DOHH2 (cell line): ENCODE data around the gene ANKRD6.

Experiments
- EZH2phosphoT487 ChIP-seq: fragments of 200-600 bp; sonication (generic); IDR thresholded peaks from 2 replicates; pipeline ENCODE4 v1.6.1; 2017; ENCODE audit warnings: borderline replicate concordance, mild to moderate bottlenecking, antibody characterized with exemption, low read length, moderate library complexity, mixed read lengths
- TF ChIP-seq, protein P1 (sequence below): fragments of 200-600 bp; sonication (generic); IDR thresholded peaks from one replicate; pipeline ENCODE4 v1.5.1; 2014; ENCODE audit warnings: antibody characterized with exemption, mild to moderate bottlenecking, low read depth, low read length; ENCODE audit not compliant: poor library complexity, severe bottlenecking

DNA sequence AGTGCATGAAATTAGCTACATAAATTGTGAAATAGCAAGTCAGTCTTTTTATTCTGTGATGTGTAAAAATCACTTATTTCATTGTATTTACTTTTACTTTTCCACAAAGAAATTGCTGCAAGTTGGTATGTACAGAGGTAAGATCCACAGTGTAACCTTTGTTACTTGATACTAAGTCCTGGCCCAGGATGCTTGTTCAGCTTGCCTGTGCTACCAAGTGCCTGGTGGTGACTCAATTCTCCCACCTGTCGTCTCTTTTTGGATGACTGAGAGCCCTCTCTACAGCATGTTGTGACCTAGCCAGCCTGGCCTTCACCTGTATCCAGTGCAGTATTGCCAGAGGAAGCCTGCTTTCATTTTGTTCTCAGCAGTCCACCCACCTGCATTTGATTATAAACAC lies 54.9 kb downstream of the ANKRD6 start:
- TF ChIP-seq, protein P1, sequence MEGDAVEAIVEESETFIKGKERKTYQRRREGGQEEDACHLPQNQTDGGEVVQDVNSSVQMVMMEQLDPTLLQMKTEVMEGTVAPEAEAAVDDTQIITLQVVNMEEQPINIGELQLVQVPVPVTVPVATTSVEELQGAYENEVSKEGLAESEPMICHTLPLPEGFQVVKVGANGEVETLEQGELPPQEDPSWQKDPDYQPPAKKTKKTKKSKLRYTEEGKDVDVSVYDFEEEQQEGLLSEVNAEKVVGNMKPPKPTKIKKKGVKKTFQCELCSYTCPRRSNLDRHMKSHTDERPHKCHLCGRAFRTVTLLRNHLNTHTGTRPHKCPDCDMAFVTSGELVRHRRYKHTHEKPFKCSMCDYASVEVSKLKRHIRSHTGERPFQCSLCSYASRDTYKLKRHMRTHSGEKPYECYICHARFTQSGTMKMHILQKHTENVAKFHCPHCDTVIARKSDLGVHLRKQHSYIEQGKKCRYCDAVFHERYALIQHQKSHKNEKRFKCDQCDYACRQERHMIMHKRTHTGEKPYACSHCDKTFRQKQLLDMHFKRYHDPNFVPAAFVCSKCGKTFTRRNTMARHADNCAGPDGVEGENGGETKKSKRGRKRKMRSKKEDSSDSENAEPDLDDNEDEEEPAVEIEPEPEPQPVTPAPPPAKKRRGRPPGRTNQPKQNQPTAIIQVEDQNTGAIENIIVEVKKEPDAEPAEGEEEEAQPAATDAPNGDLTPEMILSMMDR: no peak
- TF ChIP-seq EZH2phosphoT487: no peak
